CD4-positive, alpha-beta T cell (primary cell): ENCODE data around the gene SHOC2. TPM values are rescaled to one million over a fixed set of nuclear protein-coding genes. Genes with fewer than 3 reads are reported as not detected.

ENCODE experiments used
- ATAC-seq: fragments of 200-7000 bp; cut with Tn5 transposase; one replicate; pipeline ENCODE4 v1.10.0; 2022; ENCODE audit warnings: mild to moderate bottlenecking; ENCODE audit not compliant: poor library complexity
- CTCF ChIA-PET: fragments of 350-600 bp; sonication (Branson Sonifier 250); formaldehyde crosslinking; loops from one replicate; lab custom pipeline; 2021; ENCODE audit warnings: antibody characterized with exemption, inconsistent platforms; lab: Charles Lee
- POLR2A ChIA-PET: fragments of 350-600 bp; sonication (Branson Sonifier 250); formaldehyde crosslinking; loops from one replicate; lab custom pipeline; 2021; ENCODE audit warnings: antibody characterized with exemption, inconsistent platforms; lab: Charles Lee
- DNase-seq, 14 experiments: peaks; one replicate each; pipeline ENCODE4 v3.0.0-alpha.2; 2013 to 2020; ENCODE audit warnings: mixed read lengths in 2 of 14
- H3K27ac ChIP-seq, 2 donors: one replicate each; pipeline versions ENCODE4 v1.5.1 to v1.7.0; 2013; ENCODE audit warnings: low read length in 2 of 2, low read depth in 1 of 2, mild to moderate bottlenecking in 1 of 2
- H3K27me3 ChIP-seq, 2 experiments: 1 replicate in 1 of 2; 2 replicates in 1 of 2; pipeline versions ENCODE4 v1.6.1 to v1.7.0; 2013; ENCODE audit warnings: low read length in 2 of 2, control low read depth in 1 of 2, mild to moderate bottlenecking in 1 of 2, moderate library complexity in 1 of 2; ENCODE audit not compliant: insufficient read depth in 2 of 2, control insufficient read depth in 1 of 2
- H3K36me3 ChIP-seq: one replicate; pipeline ENCODE4 v1.6.1; 2013; ENCODE audit warnings: low read length, control low read depth; ENCODE audit not compliant: insufficient read depth
- H3K4me1 ChIP-seq: one replicate; pipeline ENCODE4 v1.6.1; 2013; ENCODE audit warnings: low read length, control low read depth; ENCODE audit not compliant: insufficient read depth
- H3K4me3 ChIP-seq: one replicate; pipeline ENCODE4 v1.5.1; 2013; ENCODE audit warnings: mild to moderate bottlenecking, low read length, moderate library complexity
- H3K9me3 ChIP-seq, 2 experiments: 1 replicate in 1 of 2; 2 replicates in 1 of 2; pipeline versions ENCODE4 v1.6.1 to v1.7.0; 2013; ENCODE audit warnings: low read length in 2 of 2, mild to moderate bottlenecking in 2 of 2, control low read depth in 1 of 2, moderate library complexity in 1 of 2; ENCODE audit not compliant: control insufficient read depth in 1 of 2, insufficient read depth in 1 of 2
- H3K27ac Mint-ChIP-seq: one replicate; pipeline ENCODE4 v1.8.0; 2020; ENCODE audit warnings: mixed read lengths
- H3K27me3 Mint-ChIP-seq: one replicate; pipeline ENCODE4 v1.8.0; 2021; ENCODE audit warnings: mixed read lengths
- H3K36me3 Mint-ChIP-seq: one replicate; pipeline ENCODE4 v1.8.0; 2021; ENCODE audit warnings: low read depth, mixed read lengths
- H3K4me1 Mint-ChIP-seq: one replicate; pipeline ENCODE4 v1.8.0; 2021; ENCODE audit warnings: low read depth, mixed read lengths
- H3K4me3 Mint-ChIP-seq: one replicate; pipeline ENCODE4 v1.8.0; 2020; ENCODE audit warnings: mild to moderate bottlenecking, mixed read lengths
- H3K9me3 Mint-ChIP-seq: one replicate; pipeline ENCODE4 v1.8.0; 2020; ENCODE audit warnings: mixed read lengths
- intact Hi-C, 2 experiments: fragments of 100-400 bp; cut with DNase I in 1 of 2; cut with micrococcal nuclease in 1 of 2; formaldehyde crosslinking; loops; one replicate each; pipeline versions ENCODE4 v1.15.1 to v1.9.0; 2023 to 2025; cut with DNase I, micrococcal nuclease
- total RNA-seq, 174 experiments: library from RNA in 2 of 174; stranded (reverse) in 2 of 174; gene quantifications; one replicate each; pipeline ENCODE4 v1.2.3 and lab custom pipeline; 2021 to 2026
- TF ChIP-seq, protein P1 (sequence below): fragments of 200-600 bp; IDR thresholded peaks from one replicate; pipeline ENCODE4 v1.8.0; 2022; ENCODE audit warnings: antibody characterized with exemption, mild to moderate bottlenecking

SHOC2 gene
- total RNA-seq, 2 experiments from 2014 or later = 65.9 to 66.9 TPM

DNA sequence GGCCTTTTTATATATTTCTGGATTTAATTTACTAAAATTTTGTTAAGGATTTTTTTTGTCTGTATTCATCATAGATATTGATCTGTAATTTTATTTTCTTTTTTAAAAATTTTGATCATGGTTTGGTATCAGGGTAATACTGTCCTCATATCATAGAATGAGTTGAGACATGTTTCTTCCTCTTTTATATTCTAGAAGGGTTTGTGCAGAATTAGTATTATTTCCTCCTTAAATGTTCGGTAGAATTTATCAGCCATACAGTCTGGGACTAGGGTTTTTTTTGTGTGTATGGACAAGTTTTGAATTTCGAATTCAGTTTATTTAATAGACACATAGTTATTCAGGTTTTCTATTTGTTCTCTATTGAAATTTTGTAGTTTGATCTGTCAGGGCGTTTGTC, 54.0 kb downstream of the SHOC2 start:
- H3K27me3 ChIP-seq = no peaks in the 10 kb centered on the region
- no peaks in the 10 kb centered on the region for H3K36me3 ChIP-seq
- H3K4me1 ChIP-seq = no peaks in the 10 kb centered on the region
- no peaks in the 10 kb centered on the region for H3K27me3 Mint-ChIP-seq
- no peaks in the 10 kb centered on the region for H3K9me3 ChIP-seq
- no peaks in the 10 kb centered on the region for H3K9me3 Mint-ChIP-seq
- H3K4me1 Mint-ChIP-seq = peaks cover 75% of the 10 kb centered on the region
- intact Hi-C loops = no loop called here
- H3K27ac ChIP-seq = no peak overlapping the region
- ChIA-PET POLR2A (no interaction called here), CTCF (no interaction called here)
- H3K36me3 Mint-ChIP-seq = peaks cover 35% of the 10 kb centered on the region
- H3K4me3 ChIP-seq = no peak overlapping the region
- TF ChIP-seq, protein P1, sequence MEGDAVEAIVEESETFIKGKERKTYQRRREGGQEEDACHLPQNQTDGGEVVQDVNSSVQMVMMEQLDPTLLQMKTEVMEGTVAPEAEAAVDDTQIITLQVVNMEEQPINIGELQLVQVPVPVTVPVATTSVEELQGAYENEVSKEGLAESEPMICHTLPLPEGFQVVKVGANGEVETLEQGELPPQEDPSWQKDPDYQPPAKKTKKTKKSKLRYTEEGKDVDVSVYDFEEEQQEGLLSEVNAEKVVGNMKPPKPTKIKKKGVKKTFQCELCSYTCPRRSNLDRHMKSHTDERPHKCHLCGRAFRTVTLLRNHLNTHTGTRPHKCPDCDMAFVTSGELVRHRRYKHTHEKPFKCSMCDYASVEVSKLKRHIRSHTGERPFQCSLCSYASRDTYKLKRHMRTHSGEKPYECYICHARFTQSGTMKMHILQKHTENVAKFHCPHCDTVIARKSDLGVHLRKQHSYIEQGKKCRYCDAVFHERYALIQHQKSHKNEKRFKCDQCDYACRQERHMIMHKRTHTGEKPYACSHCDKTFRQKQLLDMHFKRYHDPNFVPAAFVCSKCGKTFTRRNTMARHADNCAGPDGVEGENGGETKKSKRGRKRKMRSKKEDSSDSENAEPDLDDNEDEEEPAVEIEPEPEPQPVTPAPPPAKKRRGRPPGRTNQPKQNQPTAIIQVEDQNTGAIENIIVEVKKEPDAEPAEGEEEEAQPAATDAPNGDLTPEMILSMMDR = no peak
- no peak overlapping the region for H3K27ac Mint-ChIP-seq
- DNase-seq (no peak), ATAC-seq (no peak)
- H3K4me3 Mint-ChIP-seq = no peak overlapping the region

DNA sequence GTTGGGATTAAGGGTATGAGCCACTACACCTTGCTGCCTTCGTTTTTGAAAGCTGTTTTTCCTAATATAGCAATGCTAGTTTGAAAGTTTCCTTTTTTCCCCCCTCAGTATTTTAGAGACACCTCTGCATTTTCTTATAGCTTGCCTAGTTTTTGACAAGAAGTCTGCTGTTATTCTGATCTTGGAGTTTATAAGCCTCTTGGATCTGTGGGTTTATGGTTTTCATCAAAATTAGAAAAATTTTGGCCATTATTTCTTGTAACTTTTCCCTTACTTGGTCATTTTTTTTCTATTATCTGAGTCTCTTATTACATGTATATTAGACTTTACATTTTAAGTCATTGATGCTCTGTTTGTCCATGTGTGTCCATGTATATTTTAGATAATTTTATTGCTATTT, 57.2 kb downstream of the SHOC2 start:
- TF ChIP-seq, protein P1 = no peak
- Mint-ChIP-seq H3K4me3 (no peak overlapping the region), H3K36me3 (peaks cover 55% of the 10 kb centered on the region), H3K27me3 (no peaks in the 10 kb centered on the region), H3K9me3 (peaks cover 6% of the 10 kb centered on the region), H3K4me1 (peaks cover 73% of the 10 kb centered on the region), H3K27ac (no peak overlapping the region)
- CTCF ChIA-PET = no interaction called here
- no peaks in the 10 kb centered on the region for H3K9me3 ChIP-seq
- no peaks in the 10 kb centered on the region for H3K4me1 ChIP-seq
- no peaks in the 10 kb centered on the region for H3K36me3 ChIP-seq
- intact Hi-C loops = no loop called here
- ATAC-seq (no peak), DNase-seq (no peak)
- H3K4me3 ChIP-seq = no peak overlapping the region
- no peak overlapping the region for H3K27ac ChIP-seq
- no peaks in the 10 kb centered on the region for H3K27me3 ChIP-seq
- POLR2A ChIA-PET = interaction anchor here (0.7 kb wide), 1 partner anchor 14 kb away, joined by 3 read pairs; no protein-coding TSS in a partner anchor

DNA sequence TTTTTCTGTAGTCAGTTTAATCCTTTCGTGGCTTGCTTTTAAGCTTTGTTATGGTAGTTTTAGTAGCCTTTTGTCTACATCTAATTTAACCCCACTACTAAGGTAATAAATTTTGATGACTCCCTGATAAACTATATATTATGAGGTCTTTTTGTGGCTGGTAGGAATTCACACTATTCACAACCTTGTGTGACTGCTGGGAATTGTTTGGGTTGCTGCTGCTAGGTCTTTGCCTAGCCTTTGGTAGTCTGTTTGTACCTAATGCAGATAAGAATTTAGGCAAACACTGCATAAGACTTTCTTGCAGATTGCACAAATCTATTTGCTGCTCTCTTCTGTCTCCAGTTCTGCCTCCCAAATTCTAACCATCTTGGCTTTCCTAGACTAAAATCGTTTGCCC, 58.3 kb downstream of the SHOC2 start:
- peaks cover 65% of the 10 kb centered on the region for H3K4me1 Mint-ChIP-seq
- no peak overlapping the region for H3K27ac Mint-ChIP-seq
- Histone ChIP-seq H3K4me1 (no peaks in the 10 kb centered on the region), H3K27ac (no peak overlapping the region), H3K36me3 (no peaks in the 10 kb centered on the region), H3K4me3 (no peak overlapping the region), H3K27me3 (no peaks in the 10 kb centered on the region), H3K9me3 (no peaks in the 10 kb centered on the region)
- TF ChIP-seq, protein P1 = no peak
- ChIA-PET CTCF (no interaction called here), POLR2A (no interaction called here)
- H3K36me3 Mint-ChIP-seq = peaks cover 55% of the 10 kb centered on the region
- no peaks in the 10 kb centered on the region for H3K27me3 Mint-ChIP-seq
- H3K9me3 Mint-ChIP-seq = peaks cover 6% of the 10 kb centered on the region
- intact Hi-C loops = no loop called here
- H3K4me3 Mint-ChIP-seq = no peak overlapping the region
- no peak for DNase-seq
- ATAC-seq = no peak
